Smooth muscle cell (in vitro differentiated cells): ENCODE measurements around the gene IL3RA. TPM values are rescaled to one million over a fixed set of nuclear protein-coding genes. Genes with fewer than 3 reads are reported as not detected.

Source experiments
- DNase-seq: peaks from one replicate; lab custom pipeline; 2025; ENCODE audit not compliant: unreplicated experiment; lab: John Stamatoyannopoulos, UW
- H2AFZ ChIP-seq: fragments of 200-600 bp; sonication (generic); 2 replicates; pipeline ENCODE4 v1.6.0; 2016; ENCODE audit warnings: antibody characterized with exemption, low read depth, mild to moderate bottlenecking
- H3F3A ChIP-seq: fragments of 200-600 bp; sonication (generic); 2 replicates; pipeline ENCODE4 v1.6.0; 2017; ENCODE audit warnings: antibody characterized with exemption, low read depth
- H3K27ac ChIP-seq: fragments of 200-600 bp; sonication (generic); 2 replicates; pipeline ENCODE4 v1.5.1; 2016; ENCODE audit warnings: low read depth, mild to moderate bottlenecking
- H3K27me3 ChIP-seq: fragments of 200-600 bp; sonication (generic); 2 replicates; pipeline ENCODE4 v1.6.1; 2016; ENCODE audit warnings: low read depth, mild to moderate bottlenecking
- H3K36me3 ChIP-seq: fragments of 200-600 bp; sonication (generic); 2 replicates; pipeline ENCODE4 v1.5.1; 2016; ENCODE audit warnings: low read depth
- H3K4me1 ChIP-seq: fragments of 200-600 bp; sonication (generic); 2 replicates; pipeline ENCODE4 v1.5.1; 2016; ENCODE audit warnings: low read depth
- H3K4me2 ChIP-seq: fragments of 200-600 bp; sonication (generic); 2 replicates; pipeline ENCODE4 v1.6.0; 2016; ENCODE audit warnings: mild to moderate bottlenecking
- H3K4me3 ChIP-seq: fragments of 200-600 bp; sonication (generic); 2 replicates; pipeline ENCODE4 v1.5.1; 2016; ENCODE audit warnings: mild to moderate bottlenecking
- H3K79me2 ChIP-seq: fragments of 200-600 bp; sonication (generic); 2 replicates; pipeline ENCODE4 v1.6.0; 2016; ENCODE audit warnings: low read depth, mild to moderate bottlenecking
- H3K9ac ChIP-seq: fragments of 200-600 bp; sonication (generic); 2 replicates; pipeline ENCODE4 v1.6.0; 2016; ENCODE audit warnings: low read depth
- H3K9me3 ChIP-seq: fragments of 200-600 bp; sonication (generic); replicated peaks from 2 replicates; pipeline ENCODE4 v1.5.1; 2016; ENCODE audit warnings: low read depth
- H4K20me1 ChIP-seq: fragments of 200-600 bp; sonication (generic); 2 replicates; pipeline ENCODE4 v1.6.0; 2016; ENCODE audit warnings: low read depth
- WGBS: methylation state at CpG from one replicate; pipeline ENCODE4 v1.1.7; 2016; ENCODE audit warnings: low lambda C conversion rate; 5-methylcytosine and 5-hydroxymethylcytosine counted together
- polyA plus RNA-seq: library from polyadenylated mRNA; unstranded; fragments of >200 nt; fragmentation: Nextera tagmentation; extraction: Ambion mirVana; gene quantifications from 2 replicates; pipeline ENCODE4 v1.2.1, GENCODE V29; 2016
- total RNA-seq: library from RNA; depleted of rRNA; stranded (reverse); fragments of >200 nt; gene quantifications from 2 replicates; pipeline ENCODE4 v1.2.3, GENCODE V29; 2014
- TF ChIP-seq, protein P1 (sequence below): fragments of 200-600 bp; sonication (generic); IDR thresholded peaks from 2 replicates; pipeline ENCODE4 v1.5.1; 2017; ENCODE audit warnings: borderline replicate concordance, mild to moderate bottlenecking, antibody characterized with exemption; ENCODE audit not compliant: insufficient read depth, poor library complexity, severe bottlenecking

Gene IL3RA
- total and polyA plus RNA-seq, 2 experiments from 2014 or later, result 0.24 TPM; not detected in 1

DNA sequence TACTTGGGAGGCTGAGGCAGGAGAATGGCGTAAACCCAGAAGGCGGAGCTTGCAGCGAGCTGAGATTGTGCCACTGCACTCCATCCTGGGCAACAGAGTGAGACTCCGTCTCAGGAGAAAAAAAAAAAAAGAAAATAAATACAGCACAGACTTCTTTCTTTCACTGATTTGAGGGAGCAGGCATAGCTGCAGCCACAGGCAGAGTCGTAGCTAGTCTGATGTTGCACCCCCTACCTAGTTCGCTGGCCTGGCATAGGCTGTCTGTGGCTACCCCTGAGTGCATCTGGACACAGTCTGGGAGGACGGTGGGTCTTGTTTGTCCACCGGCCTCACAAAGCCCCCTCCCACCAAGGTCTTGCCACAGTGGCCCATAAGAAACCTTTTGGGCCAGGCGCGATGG lies 21.4 kb downstream of the IL3RA start:
- Histone ChIP-seq H3K9ac (no peak overlapping the region), H3K36me3 (peaks cover 6% of the 10 kb centered on the region), H3K4me3 (no peak overlapping the region), H3K27me3 (no peaks in the 10 kb centered on the region), H2AFZ (no peak overlapping the region), H3K4me1 (peaks cover 7% of the 10 kb centered on the region), H3K4me2 (no peak overlapping the region), H4K20me1 (no peaks in the 10 kb centered on the region), H3K27ac (no peak overlapping the region), H3F3A (peaks cover 10% of the 10 kb centered on the region), H3K9me3 (peaks cover 8% of the 10 kb centered on the region), H3K79me2 (no peaks in the 10 kb centered on the region)
- TF ChIP-seq, protein P1, sequence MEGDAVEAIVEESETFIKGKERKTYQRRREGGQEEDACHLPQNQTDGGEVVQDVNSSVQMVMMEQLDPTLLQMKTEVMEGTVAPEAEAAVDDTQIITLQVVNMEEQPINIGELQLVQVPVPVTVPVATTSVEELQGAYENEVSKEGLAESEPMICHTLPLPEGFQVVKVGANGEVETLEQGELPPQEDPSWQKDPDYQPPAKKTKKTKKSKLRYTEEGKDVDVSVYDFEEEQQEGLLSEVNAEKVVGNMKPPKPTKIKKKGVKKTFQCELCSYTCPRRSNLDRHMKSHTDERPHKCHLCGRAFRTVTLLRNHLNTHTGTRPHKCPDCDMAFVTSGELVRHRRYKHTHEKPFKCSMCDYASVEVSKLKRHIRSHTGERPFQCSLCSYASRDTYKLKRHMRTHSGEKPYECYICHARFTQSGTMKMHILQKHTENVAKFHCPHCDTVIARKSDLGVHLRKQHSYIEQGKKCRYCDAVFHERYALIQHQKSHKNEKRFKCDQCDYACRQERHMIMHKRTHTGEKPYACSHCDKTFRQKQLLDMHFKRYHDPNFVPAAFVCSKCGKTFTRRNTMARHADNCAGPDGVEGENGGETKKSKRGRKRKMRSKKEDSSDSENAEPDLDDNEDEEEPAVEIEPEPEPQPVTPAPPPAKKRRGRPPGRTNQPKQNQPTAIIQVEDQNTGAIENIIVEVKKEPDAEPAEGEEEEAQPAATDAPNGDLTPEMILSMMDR, result no peak
- WGBS, result 98% methylated on average over 10 of the region's 10 CpGs
- DNase-seq, result no peak

DNA sequence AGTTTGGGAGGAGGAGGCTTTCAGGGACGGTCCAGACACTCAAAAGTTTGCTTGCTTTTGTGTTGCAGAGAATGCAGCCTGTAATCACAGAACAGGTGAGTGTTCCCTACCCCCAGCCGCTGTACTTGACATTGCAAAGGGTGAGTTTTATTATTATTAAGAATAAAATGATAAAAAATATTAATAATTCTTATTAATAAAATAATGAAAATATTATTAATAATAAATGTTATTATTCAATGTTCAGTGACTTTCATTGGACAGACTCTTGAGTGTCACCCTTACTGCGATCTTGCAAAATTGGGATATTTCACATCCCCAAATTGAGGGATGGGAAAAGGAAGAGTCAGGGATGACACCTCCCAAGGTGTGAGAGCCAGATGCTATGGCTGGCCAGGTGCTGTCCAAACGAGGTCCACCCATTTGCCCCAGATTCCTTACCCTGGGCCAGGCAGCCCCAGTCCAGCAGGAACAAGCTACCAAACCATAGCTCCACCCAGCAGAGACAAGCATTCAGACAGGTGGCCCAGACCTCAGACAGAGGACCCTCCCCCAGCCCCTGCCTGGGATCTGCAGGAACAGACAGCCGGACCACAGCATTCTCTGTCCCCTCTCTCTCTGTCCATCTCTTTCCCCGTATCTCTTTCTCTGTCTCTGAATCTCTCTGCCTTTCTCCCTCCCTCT lies 22.4 kb downstream of the IL3RA start:
- 94% methylated on average over 6 of the region's 6 CpGs for WGBS
- Histone ChIP-seq H3K27ac (no peak overlapping the region), H3F3A (peaks cover 10% of the 10 kb centered on the region), H3K9ac (no peak overlapping the region), H3K36me3 (peaks cover 6% of the 10 kb centered on the region), H3K79me2 (no peaks in the 10 kb centered on the region), H4K20me1 (no peaks in the 10 kb centered on the region), H3K4me3 (no peak overlapping the region), H3K4me1 (peaks cover 7% of the 10 kb centered on the region), H3K9me3 (peaks cover 8% of the 10 kb centered on the region), H2AFZ (no peak overlapping the region), H3K27me3 (no peaks in the 10 kb centered on the region), H3K4me2 (no peak overlapping the region)
- DNase-seq, result no peak
- TF ChIP-seq, protein P1, result no peak

DNA sequence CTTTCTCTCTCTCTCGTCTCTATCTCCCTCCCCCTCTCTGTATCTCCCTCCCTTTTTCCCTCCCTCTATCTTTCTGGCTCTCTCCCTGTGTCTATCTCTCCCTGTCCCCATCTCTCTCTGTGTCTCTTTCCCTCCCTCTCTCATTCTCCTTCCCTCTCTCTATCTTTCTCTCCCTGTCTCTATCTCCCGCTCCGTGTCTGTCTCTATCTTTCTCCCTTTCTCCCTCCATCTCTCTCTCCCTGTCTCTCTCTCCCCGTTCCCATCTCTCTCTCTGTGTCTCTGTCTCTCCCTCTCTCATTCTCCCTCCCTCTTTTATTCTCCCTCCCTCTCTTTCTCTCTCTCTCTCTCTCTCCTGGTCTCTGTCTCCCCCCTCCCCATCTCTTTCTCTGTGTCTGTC lies 22.9 kb downstream of the IL3RA start:
- Histone ChIP-seq H3K9ac (no peak overlapping the region), H3F3A (peaks cover 10% of the 10 kb centered on the region), H3K27ac (no peak overlapping the region), H3K4me1 (peaks cover 7% of the 10 kb centered on the region), H3K4me3 (no peak overlapping the region), H3K4me2 (no peak overlapping the region), H2AFZ (no peak overlapping the region), H3K9me3 (peaks cover 8% of the 10 kb centered on the region), H4K20me1 (no peaks in the 10 kb centered on the region), H3K27me3 (no peaks in the 10 kb centered on the region), H3K36me3 (peaks cover 6% of the 10 kb centered on the region), H3K79me2 (no peaks in the 10 kb centered on the region)
- TF ChIP-seq, protein P1, result no peak
- DNase-seq, result no peak
- WGBS, result 80% methylated on average over 2 of the region's 4 CpGs

DNA sequence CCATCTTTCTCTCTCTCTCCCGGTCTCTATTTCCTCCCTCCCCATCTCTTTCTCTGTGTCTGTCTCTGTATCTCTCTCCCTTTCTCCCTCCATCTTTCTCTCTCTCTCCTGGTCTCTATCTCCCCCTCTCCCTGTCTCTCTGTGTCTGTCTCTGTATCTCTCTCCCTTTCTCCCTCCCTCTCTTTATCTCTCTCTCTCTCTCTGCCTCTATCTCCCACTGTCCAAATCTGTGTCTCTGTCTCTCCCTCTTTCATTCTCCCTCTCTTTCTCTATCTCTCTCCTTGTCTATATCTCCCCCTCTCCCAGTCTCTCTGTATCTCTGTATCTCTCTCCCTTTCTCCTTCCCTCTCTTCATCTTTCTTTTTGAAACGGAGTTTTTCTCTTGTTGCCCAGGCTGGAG lies 23.6 kb downstream of the IL3RA start:
- DNase-seq, result no peak
- Histone ChIP-seq H3K9ac (no peak overlapping the region), H3K4me2 (no peak overlapping the region), H3K27ac (no peak overlapping the region), H3K27me3 (no peaks in the 10 kb centered on the region), H3F3A (peaks cover 10% of the 10 kb centered on the region), H3K4me3 (no peak overlapping the region), H3K4me1 (peaks cover 7% of the 10 kb centered on the region), H4K20me1 (no peaks in the 10 kb centered on the region), H3K36me3 (peaks cover 6% of the 10 kb centered on the region), H2AFZ (no peak overlapping the region), H3K9me3 (peaks cover 8% of the 10 kb centered on the region), H3K79me2 (no peaks in the 10 kb centered on the region)
- TF ChIP-seq, protein P1, result no peak
- WGBS, result 88% methylated on average over 1 of the region's 2 CpGs
